22Rv1 (cell line): Measurements from ENCODE around the gene ASTN2.

Source experiments
- ZFX ChIP-seq: fragments of 450-650 bp; IDR thresholded peaks from 2 replicates; pipeline ENCODE4 v1.6.1; 2017; ENCODE audit warnings: antibody characterized with exemption, borderline replicate concordance
- TF ChIP-seq, protein P1 (sequence below): fragments of 450-650 bp; IDR thresholded peaks from 2 replicates; pipeline ENCODE4 v1.5.1; 2017; ENCODE audit warnings: mild to moderate bottlenecking

- TF ChIP-seq, protein P1, sequence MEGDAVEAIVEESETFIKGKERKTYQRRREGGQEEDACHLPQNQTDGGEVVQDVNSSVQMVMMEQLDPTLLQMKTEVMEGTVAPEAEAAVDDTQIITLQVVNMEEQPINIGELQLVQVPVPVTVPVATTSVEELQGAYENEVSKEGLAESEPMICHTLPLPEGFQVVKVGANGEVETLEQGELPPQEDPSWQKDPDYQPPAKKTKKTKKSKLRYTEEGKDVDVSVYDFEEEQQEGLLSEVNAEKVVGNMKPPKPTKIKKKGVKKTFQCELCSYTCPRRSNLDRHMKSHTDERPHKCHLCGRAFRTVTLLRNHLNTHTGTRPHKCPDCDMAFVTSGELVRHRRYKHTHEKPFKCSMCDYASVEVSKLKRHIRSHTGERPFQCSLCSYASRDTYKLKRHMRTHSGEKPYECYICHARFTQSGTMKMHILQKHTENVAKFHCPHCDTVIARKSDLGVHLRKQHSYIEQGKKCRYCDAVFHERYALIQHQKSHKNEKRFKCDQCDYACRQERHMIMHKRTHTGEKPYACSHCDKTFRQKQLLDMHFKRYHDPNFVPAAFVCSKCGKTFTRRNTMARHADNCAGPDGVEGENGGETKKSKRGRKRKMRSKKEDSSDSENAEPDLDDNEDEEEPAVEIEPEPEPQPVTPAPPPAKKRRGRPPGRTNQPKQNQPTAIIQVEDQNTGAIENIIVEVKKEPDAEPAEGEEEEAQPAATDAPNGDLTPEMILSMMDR: no peak
- no peak for TF ChIP-seq ZFX
Measured at GRCh38 chr9:117290856-117291622, 123.8 kb downstream of the ASTN2 start.
